HEK293 (cell line): ENCODE results near the gene VEGFC.

Source experiments
- CTCF ChIA-PET: fragments of 350-600 bp; formaldehyde crosslinking; extraction: SDS; loops from one replicate; lab custom pipeline; 2021; ENCODE audit warnings: antibody characterized with exemption; lab: Yijun Ruan, JAX
- POLR2A ChIA-PET: fragments of 300-600 bp; formaldehyde crosslinking; extraction: SDS; loops from one replicate; lab custom pipeline; 2020; ENCODE audit warnings: antibody characterized with exemption, inconsistent platforms; lab: Yijun Ruan, JAX
- H3K27ac ChIP-seq: fragments of 200-500 bp; sonication (Bioruptor generic); 2 replicates; pipeline ENCODE4 v1.5.1; 2014; ENCODE audit warnings: low read depth, low read length, control low read depth, inconsistent platforms; ENCODE audit errors: extremely low read depth
- H3K36me3 ChIP-seq, 2 experiments: fragments of 200-500 bp in 1 of 2; sonication (Bioruptor generic) in 1 of 2; 1 replicate in 1 of 2; 2 replicates in 1 of 2; pipeline ENCODE4 v1.5.1; 2014 to 2017; ENCODE audit warnings: inconsistent platforms in 2 of 2, low read length in 2 of 2; ENCODE audit not compliant: control insufficient read depth in 2 of 2, insufficient read depth in 1 of 2
- H3K4me1 ChIP-seq: fragments of 200-500 bp; sonication (Bioruptor generic); 2 replicates; pipeline ENCODE4 v1.5.1; 2014; ENCODE audit warnings: mild to moderate bottlenecking, low read length, inconsistent platforms; ENCODE audit not compliant: control insufficient read depth, insufficient read depth
- H3K4me3 ChIP-seq: 2 replicates; pipeline ENCODE4 v1.5.1; 2011; ENCODE audit warnings: low read depth, mild to moderate bottlenecking, control low read depth, low read length, moderate library complexity
- H3K9me3 ChIP-seq: fragments of 200-500 bp; sonication (Bioruptor generic); 2 replicates; pipeline ENCODE4 v1.5.1; 2014; ENCODE audit warnings: low read depth, low read length, inconsistent platforms; ENCODE audit not compliant: control insufficient read depth, insufficient read depth
- FEZF1 ChIP-seq: fragments of 450-650 bp; formaldehyde crosslinking; IDR thresholded peaks from 2 replicates; pipeline ENCODE4 v1.5.1; 2016; ENCODE audit warnings: missing biosample characterization, missing genetic modification characterization
- IKZF3 ChIP-seq: fragments of 450-650 bp; IDR thresholded peaks from 2 replicates; pipeline ENCODE4 v1.5.0; 2018; ENCODE audit warnings: missing biosample characterization, mild to moderate bottlenecking, missing genetic modification characterization, moderate library complexity
- MYNN ChIP-seq: fragments of 450-650 bp; formaldehyde crosslinking; IDR thresholded peaks from 2 replicates; pipeline ENCODE4 v1.5.1; 2016; ENCODE audit warnings: missing biosample characterization, missing genetic modification characterization, borderline replicate concordance
- PRDM1 ChIP-seq: fragments of 450-650 bp; formaldehyde crosslinking; IDR thresholded peaks from 2 replicates; pipeline ENCODE4; 2016; ENCODE audit warnings: missing biosample characterization, missing genetic modification characterization
- SALL2 ChIP-seq: fragments of 450-650 bp; formaldehyde crosslinking; IDR thresholded peaks from 2 replicates; pipeline ENCODE4 v1.5.0; 2017; ENCODE audit warnings: missing biosample characterization, mild to moderate bottlenecking, missing genetic modification characterization, borderline replicate concordance
- ZFP3 ChIP-seq: fragments of 450-650 bp; formaldehyde crosslinking; IDR thresholded peaks from 2 replicates; pipeline ENCODE4 v1.5.1; 2016; ENCODE audit warnings: low read depth, missing biosample characterization, missing genetic modification characterization
- ZNF112 ChIP-seq: fragments of 450-650 bp; formaldehyde crosslinking; IDR thresholded peaks from 2 replicates; pipeline ENCODE4 v1.5.0; 2017; ENCODE audit warnings: missing biosample characterization, missing genetic modification characterization
- ZNF18 ChIP-seq: fragments of 450-650 bp; formaldehyde crosslinking; IDR thresholded peaks from 2 replicates; pipeline ENCODE4 v1.5.1; 2016; ENCODE audit warnings: missing biosample characterization, missing genetic modification characterization
- ZNF266 ChIP-seq: fragments of 450-650 bp; formaldehyde crosslinking; IDR thresholded peaks from 2 replicates; pipeline ENCODE4 v1.5.1; 2016; ENCODE audit warnings: missing biosample characterization, missing genetic modification characterization, low read depth
- ZNF280C ChIP-seq: fragments of 450-650 bp; formaldehyde crosslinking; IDR thresholded peaks from 2 replicates; pipeline ENCODE4 v1.5.1; 2016; ENCODE audit warnings: missing biosample characterization, missing genetic modification characterization
- ZNF311 ChIP-seq: fragments of 450-650 bp; formaldehyde crosslinking; IDR thresholded peaks from 2 replicates; pipeline ENCODE4 v1.5.1; 2017; ENCODE audit warnings: missing biosample characterization, missing genetic modification characterization, borderline replicate concordance
- ZNF324 ChIP-seq: fragments of 450-650 bp; formaldehyde crosslinking; IDR thresholded peaks from 2 replicates; pipeline ENCODE4 v1.5.1; 2016; ENCODE audit warnings: missing biosample characterization, missing genetic modification characterization
- ZNF544 ChIP-seq: fragments of 450-650 bp; formaldehyde crosslinking; IDR thresholded peaks from 2 replicates; pipeline ENCODE4 v1.5.0; 2017; ENCODE audit warnings: missing biosample characterization, missing genetic modification characterization
- ZNF555 ChIP-seq: fragments of 450-650 bp; formaldehyde crosslinking; conservative IDR thresholded peaks from 2 replicates; pipeline ENCODE4 v1.5.1; 2017; ENCODE audit warnings: missing biosample characterization, mild to moderate bottlenecking, missing genetic modification characterization, inconsistent platforms
- ZNF558 ChIP-seq: fragments of 450-650 bp; formaldehyde crosslinking; IDR thresholded peaks from 2 replicates; pipeline ENCODE4 v1.5.1; 2016; ENCODE audit warnings: missing biosample characterization, missing genetic modification characterization
- ZNF571 ChIP-seq: fragments of 450-650 bp; formaldehyde crosslinking; IDR thresholded peaks from 2 replicates; pipeline ENCODE4 v1.5.0; 2017; ENCODE audit warnings: missing biosample characterization, missing genetic modification characterization
- ZNF626 ChIP-seq: fragments of 450-650 bp; sonication (Bioruptor Pico); formaldehyde crosslinking; IDR thresholded peaks from 2 replicates; pipeline ENCODE4 v1.5.1; 2018; ENCODE audit warnings: missing biosample characterization, missing genetic modification characterization, inconsistent platforms
- ZNF660 ChIP-seq: fragments of 450-650 bp; IDR thresholded peaks from 2 replicates; pipeline ENCODE4 v1.5.1; 2018; ENCODE audit warnings: missing biosample characterization, mild to moderate bottlenecking, missing genetic modification characterization
- ZNF670 ChIP-seq: fragments of 450-650 bp; formaldehyde crosslinking; IDR thresholded peaks from 2 replicates; pipeline ENCODE4 v1.5.1; 2016; ENCODE audit warnings: missing biosample characterization, missing genetic modification characterization, low read depth
- ZNF677 ChIP-seq: fragments of 450-650 bp; IDR thresholded peaks from 2 replicates; pipeline ENCODE4 v1.5.0; 2018; ENCODE audit warnings: missing biosample characterization, mild to moderate bottlenecking, missing genetic modification characterization, moderate library complexity
- ZNF707 ChIP-seq: fragments of 450-650 bp; formaldehyde crosslinking; IDR thresholded peaks from 2 replicates; pipeline ENCODE4 v1.5.1; 2016; ENCODE audit warnings: missing biosample characterization, missing genetic modification characterization
- ZNF76 ChIP-seq: fragments of 450-650 bp; formaldehyde crosslinking; IDR thresholded peaks from 2 replicates; pipeline ENCODE4; 2016; ENCODE audit warnings: low read depth, missing biosample characterization, missing genetic modification characterization, borderline replicate concordance
- ZNF768 ChIP-seq: fragments of 450-650 bp; formaldehyde crosslinking; IDR thresholded peaks from 2 replicates; pipeline ENCODE4 v1.5.1; 2018; ENCODE audit warnings: missing biosample characterization, mild to moderate bottlenecking, missing genetic modification characterization
- ZNF776 ChIP-seq: fragments of 450-650 bp; formaldehyde crosslinking; IDR thresholded peaks from 2 replicates; pipeline ENCODE4 v1.5.0; 2017; ENCODE audit warnings: missing biosample characterization, missing genetic modification characterization, borderline replicate concordance
- ZNF777 ChIP-seq: fragments of 450-650 bp; formaldehyde crosslinking; IDR thresholded peaks from 2 replicates; pipeline ENCODE4 v1.5.1; 2017; ENCODE audit warnings: missing biosample characterization, missing genetic modification characterization, borderline replicate concordance
- ZNF830 ChIP-seq: fragments of 450-650 bp; IDR thresholded peaks from 2 replicates; pipeline ENCODE4 v1.5.0; 2018; ENCODE audit warnings: missing biosample characterization, missing genetic modification characterization, low read depth, mild to moderate bottlenecking, moderate library complexity
- ZSCAN16 ChIP-seq: fragments of 450-650 bp; formaldehyde crosslinking; IDR thresholded peaks from 2 replicates; pipeline ENCODE4 v1.5.1; 2016; ENCODE audit warnings: missing biosample characterization, missing genetic modification characterization
- ZSCAN18 ChIP-seq: fragments of 450-650 bp; formaldehyde crosslinking; IDR thresholded peaks from 2 replicates; pipeline ENCODE4 v1.5.1; 2016; ENCODE audit warnings: missing biosample characterization, missing genetic modification characterization
- ZSCAN5A ChIP-seq: fragments of 450-650 bp; formaldehyde crosslinking; IDR thresholded peaks from 2 replicates; pipeline ENCODE4 v1.5.1; 2016; ENCODE audit warnings: missing biosample characterization, missing genetic modification characterization

The VEGFC gene

DNA sequence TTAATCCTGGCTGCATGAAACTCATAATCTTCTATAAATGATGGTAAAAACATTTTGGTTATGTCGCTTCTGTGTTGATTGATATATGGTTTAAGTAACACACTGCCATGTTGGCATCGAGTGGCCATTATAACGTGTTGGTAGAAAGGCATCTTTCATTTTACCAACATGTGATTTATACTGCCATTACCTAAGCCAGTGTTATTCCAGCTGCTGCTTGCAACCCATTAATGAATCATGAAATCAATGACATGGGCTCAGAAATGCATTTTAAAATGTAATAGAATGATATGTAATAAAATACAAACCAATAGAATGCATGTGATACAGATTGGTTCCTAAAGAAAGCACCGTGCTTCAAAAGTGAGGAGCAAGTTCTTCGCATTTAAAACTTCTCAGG lies 102.0 kb downstream of the VEGFC start:
- CTCF ChIA-PET: no interaction called here
- H3K4me1 ChIP-seq: no peaks in the 10 kb centered on the region

DNA sequence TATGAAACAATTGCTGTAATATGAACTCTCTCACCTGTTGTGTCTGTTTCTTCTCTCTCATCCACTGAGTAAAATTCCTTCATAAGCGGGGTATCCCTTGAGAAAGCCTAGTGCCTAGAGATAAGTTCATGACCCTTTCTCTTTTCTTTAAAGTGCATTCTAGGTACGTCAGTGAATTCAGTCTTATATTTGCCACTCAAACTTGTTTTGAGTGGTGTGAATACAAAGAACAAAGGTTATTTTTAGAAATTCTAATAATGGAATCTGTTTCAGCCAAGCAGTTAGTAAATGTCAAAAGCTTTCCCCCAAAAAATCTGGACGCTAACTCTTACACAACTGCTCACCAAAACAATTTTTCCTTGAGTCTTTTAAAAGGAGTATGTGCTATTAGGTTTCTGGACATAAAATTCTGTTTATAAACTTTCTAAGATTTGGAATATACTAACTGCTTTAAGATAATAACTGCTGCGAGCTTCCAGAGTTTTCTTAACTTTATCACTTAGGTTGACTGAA lies 112.0 kb downstream of the VEGFC start:
- CTCF ChIA-PET: no interaction called here

More for the DNA sequence above, 102.0 kb downstream of the VEGFC start:
- Histone ChIP-seq H3K4me3 (no peak overlapping the region), H3K27ac (no peak overlapping the region), H3K9me3 (no peaks in the 10 kb centered on the region), H3K36me3 (no peaks in the 10 kb centered on the region)
- POLR2A ChIA-PET: no interaction called here
- TF ChIP-seq ZNF777 (tag by site-specific recombination): no peak
- no peak for TF ChIP-seq ZNF571 (tag by site-specific recombination)
- no peak for TF ChIP-seq ZNF626 (tag by site-specific recombination)
- TF ChIP-seq ZSCAN5A: no peak
- TF ChIP-seq ZNF76 (tag by site-specific recombination): no peak
- TF ChIP-seq ZNF112: no peak
- TF ChIP-seq ZNF768 (tag by site-specific recombination): no peak
- TF ChIP-seq ZNF707 (tag by site-specific recombination): no peak
- no peak for TF ChIP-seq IKZF3 (tag by site-specific recombination)
- no peak for TF ChIP-seq ZNF555
- TF ChIP-seq FEZF1 (tag by site-specific recombination): no peak
- no peak for TF ChIP-seq PRDM1 (tag by site-specific recombination)
- no peak for TF ChIP-seq ZNF830 (tag by site-specific recombination)
- TF ChIP-seq ZNF776 (tag by site-specific recombination): no peak
- no peak for TF ChIP-seq ZNF544
- TF ChIP-seq ZNF311 (tag by site-specific recombination): no peak
- no peak for TF ChIP-seq ZSCAN16 (tag by site-specific recombination)
- no peak for TF ChIP-seq SALL2
- no peak for TF ChIP-seq ZNF280C (tag by site-specific recombination)
- no peak for TF ChIP-seq ZNF677 (tag by site-specific recombination)

More for the DNA sequence above, 112.0 kb downstream of the VEGFC start:
- Histone ChIP-seq H3K4me3 (no peak overlapping the region), H3K27ac (no peak overlapping the region), H3K4me1 (no peaks in the 10 kb centered on the region), H3K36me3 (no peaks in the 10 kb centered on the region), H3K9me3 (no peaks in the 10 kb centered on the region)
- POLR2A ChIA-PET: no interaction called here
- no peak for TF ChIP-seq MYNN (tag by site-specific recombination)
- TF ChIP-seq ZNF266 (tag by site-specific recombination): no peak
- no peak for TF ChIP-seq ZFP3 (tag by site-specific recombination)
- no peak for TF ChIP-seq ZNF670 (tag by site-specific recombination)
- no peak for TF ChIP-seq ZNF324
- no peak for TF ChIP-seq ZNF660 (tag by site-specific recombination)
- TF ChIP-seq ZSCAN16 (tag by site-specific recombination): no peak
- no peak for TF ChIP-seq ZSCAN5A
- TF ChIP-seq ZNF18 (tag by site-specific recombination): no peak
- no peak for TF ChIP-seq ZSCAN18 (tag by site-specific recombination)
- no peak for TF ChIP-seq ZNF558 (tag by site-specific recombination)
